ENCODE data around the gene SIAE.

- TF ChIP-seq CTCF (conservative IDR thresholded peaks at IDR 0.05) (no peak), ZFX (IDR thresholded peaks at IDR 0.05) (no peak)
Observed at GRCh38 chr11:124625504-124626168, 47.9 kb downstream of the SIAE start.
